GM12872 (cell line): ENCODE results near the gene MBNL2.

Experiments
- CTCF ChIP-seq: IDR thresholded peaks from 3 replicates; pipeline ENCODE4 v1.5.1; 2011; ENCODE audit warnings: low read depth, mild to moderate bottlenecking, low read length, moderate library complexity; ENCODE audit not compliant: insufficient read depth

MBNL2 gene

GRCh38 chr13:97188207-97188606, 33.9 kb upstream of the MBNL2 start:
- TF ChIP-seq CTCF = no peak

DNA sequence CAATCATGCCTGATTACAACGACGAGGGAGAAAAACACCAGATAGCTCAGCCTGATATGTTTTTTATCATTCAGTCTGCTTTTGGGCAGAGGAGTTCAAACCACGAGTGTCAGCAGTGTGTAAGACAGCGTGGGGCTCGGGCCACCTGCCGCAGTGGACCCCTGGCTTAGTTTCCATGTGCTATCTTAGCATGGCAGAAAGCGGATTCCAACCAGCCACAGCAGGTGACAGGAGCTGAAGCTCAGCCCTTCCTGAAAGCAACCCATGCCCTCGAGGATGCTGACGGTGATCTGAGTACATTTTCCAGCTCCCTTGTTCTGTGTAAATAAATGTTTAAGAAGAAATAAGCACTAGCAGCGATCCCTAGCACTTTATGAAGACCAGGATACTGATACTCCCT, 32.2 kb upstream of the MBNL2 start:
- TF ChIP-seq CTCF = no peak

GRCh38 chr13:97191142-97191541, 31.0 kb upstream of the MBNL2 start:
- TF ChIP-seq CTCF = no peak

DNA sequence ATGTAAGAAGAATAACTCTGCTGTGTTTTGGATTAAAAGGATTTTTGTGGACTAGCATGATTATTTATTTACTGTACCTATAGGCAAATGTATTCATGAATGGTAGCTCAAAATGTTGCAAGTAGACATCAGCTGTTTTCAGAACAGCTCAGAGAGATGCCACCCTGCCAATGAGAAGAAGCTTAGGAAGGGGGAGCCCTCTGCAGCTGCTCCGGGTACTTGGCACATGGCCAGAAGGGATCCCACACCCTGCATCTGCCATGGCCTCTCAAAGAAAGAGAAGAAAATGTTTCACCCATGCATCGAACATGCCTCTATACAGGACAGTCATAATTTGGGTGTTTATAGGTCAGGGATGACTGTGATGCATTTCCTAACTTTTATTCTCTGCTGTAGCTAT, 30.5 kb upstream of the MBNL2 start:
- TF ChIP-seq CTCF = no peak

GRCh38 chr13:97192166-97192565, 30.0 kb upstream of the MBNL2 start:
- TF ChIP-seq CTCF = no peak

- no peak for TF ChIP-seq CTCF
These were observed 28.6 kb upstream of the MBNL2 start for GRCh38 chr13:97193577-97193976.

DNA sequence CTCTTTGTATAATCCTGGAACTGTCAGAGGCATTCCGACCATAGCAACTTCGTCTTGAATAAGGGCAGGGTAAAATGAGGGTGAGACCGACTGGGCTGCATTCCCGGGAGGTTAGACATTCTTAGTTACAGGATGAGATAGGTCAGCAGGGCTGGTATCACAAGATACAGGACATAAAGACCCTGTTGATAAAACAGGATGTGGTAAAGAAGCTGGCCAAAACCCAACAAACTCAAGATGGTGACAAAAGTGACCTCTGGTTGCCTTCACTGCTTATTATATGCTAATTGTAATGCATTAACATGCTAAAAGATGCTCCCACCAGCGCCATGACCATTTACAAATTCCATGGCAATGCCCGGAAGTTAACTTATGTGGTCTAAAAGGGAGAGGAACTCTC, 27.7 kb upstream of the MBNL2 start:
- no peak for TF ChIP-seq CTCF

GRCh38 chr13:97196340-97196739, 25.8 kb upstream of the MBNL2 start:
- no peak for TF ChIP-seq CTCF
